Activated T-cell treated with anti-CD3 and anti-CD28 coated beads for 4 hours (primary cell): Measurements from ENCODE around the gene INO80E.
A peak's percentile ranks its signal among the peaks of the same experiment; 100 is the strongest.
"Not testable (repeated sequence)": the region's sequence is repeated elsewhere in the genome, so short reads cannot be mapped to it uniquely, and the experiment has no call there.

Experiments
- DNase-seq: peaks from one replicate; pipeline ENCODE4 v3.0.0-alpha.2; 2020

Gene INO80E

DNA sequence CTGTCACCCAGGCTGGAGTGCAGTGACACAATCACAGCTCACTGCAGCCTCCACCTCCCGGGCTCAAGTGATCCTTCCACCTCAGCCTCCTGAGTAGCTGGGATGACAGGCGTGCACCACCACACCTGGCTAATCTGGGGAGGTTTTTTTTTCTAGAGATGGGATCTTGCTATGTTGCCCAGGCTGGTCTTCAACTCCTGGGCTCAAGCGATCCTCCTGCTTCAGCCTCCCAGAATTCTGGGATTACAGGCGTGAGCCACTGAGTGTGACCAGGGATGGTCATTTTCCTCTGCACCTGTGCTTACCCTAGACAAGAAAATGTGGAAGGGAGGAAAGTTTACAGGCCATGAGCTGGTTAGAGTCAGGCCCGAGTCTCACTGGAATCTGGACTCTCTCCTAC lies 44.6 kb downstream of the INO80E start:
- DNase-seq = not testable (repeated sequence)

DNA sequence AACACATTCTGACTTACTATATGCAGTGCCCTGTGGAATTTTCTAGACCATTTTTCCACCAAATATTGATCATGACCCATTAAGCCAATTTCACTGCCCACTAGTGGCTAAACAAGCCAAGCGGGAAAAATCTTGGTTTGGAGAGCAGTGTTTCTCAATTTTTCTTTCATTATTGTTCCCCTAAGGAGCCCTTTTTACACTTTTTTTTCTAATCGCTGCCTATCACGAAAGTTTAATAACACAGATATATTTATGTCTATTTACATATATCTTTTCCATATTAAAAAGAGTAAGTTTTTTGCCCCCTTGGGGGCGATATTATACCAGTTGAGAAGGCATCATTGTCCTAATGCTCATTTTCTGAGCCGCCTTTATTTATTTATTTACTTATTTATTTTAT lies 45.8 kb downstream of the INO80E start:
- DNase-seq = no peak

DNA sequence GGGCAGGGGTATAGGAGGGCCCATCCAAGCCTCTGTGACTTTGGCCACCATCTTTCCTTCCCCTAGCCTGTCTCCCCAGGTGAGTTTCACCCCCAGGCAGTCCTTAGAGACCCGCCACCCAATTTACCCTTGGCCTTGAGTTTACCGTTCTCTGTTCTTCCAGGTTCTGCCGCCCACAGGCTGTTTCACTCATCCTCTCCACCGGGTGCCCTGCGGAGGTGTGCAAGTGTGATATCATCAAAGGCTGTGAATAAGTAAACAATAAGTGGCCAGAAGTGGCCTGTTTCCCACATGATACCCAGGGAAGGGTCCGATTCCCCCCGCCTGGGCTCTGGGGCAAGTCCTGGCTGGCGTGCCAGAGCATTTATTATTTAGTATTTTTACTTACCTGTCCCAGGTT lies 50.1 kb downstream of the INO80E start:
- DNase-seq = no peak

DNA sequence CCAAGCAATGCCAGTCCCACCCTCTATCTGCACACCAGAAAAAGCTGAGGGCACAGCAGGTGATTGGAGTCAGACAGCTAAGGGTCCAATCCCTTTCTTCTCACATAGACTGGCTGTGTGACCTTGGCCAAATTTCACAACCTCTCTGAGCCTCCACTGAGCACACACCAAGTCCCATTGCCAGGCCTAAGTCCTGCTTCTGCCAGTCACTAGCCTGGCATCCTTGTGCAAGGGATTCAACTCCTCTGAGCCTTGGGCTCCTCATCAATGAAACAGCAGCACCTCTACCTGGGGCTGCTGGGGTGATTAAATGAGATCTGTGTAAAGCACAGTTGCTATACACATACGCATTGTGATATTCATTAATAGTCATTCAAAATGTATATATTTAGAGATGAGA lies 50.5 kb downstream of the INO80E start:
- no peak for DNase-seq

DNA sequence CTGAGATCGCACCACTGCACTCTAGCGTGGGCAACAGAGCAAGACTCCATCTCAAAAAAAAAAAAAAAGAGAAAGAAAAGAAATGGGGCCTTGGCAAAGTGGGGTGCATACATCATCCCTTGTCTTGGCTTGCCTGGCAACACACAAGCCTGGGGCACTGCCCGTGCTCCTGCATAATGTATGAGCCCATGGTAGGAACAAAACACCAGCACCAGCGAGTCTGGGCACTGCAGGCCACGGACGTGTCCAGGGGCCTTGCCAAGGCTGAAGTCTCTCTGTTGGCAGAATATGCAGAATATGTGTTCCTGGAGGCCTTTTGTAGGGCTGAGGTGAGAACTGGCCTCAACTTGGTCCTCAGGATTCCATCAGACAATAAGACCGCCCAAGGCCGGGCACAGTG lies 53.8 kb downstream of the INO80E start:
- DNase-seq = no peak

DNA sequence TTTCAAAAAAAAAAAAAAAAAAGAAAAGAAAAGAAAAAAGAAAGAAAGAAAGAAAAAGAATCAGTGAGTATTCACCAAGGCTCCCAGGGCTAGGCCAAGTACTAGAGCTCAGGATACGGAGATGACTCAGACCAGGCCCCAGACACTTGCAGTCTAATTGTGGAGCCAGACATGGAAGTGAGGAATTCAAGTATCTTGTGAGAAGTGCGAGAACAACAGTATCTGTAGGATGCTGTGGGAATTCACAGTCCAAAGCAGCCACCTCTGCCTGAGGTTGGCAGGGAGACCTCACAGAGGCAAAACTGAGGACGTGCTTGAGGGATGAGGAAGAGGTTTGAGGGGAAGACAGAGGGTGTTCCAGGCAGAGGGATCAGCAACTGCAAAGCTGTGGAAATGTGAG lies 55.5 kb downstream of the INO80E start:
- no peak for DNase-seq

DNA sequence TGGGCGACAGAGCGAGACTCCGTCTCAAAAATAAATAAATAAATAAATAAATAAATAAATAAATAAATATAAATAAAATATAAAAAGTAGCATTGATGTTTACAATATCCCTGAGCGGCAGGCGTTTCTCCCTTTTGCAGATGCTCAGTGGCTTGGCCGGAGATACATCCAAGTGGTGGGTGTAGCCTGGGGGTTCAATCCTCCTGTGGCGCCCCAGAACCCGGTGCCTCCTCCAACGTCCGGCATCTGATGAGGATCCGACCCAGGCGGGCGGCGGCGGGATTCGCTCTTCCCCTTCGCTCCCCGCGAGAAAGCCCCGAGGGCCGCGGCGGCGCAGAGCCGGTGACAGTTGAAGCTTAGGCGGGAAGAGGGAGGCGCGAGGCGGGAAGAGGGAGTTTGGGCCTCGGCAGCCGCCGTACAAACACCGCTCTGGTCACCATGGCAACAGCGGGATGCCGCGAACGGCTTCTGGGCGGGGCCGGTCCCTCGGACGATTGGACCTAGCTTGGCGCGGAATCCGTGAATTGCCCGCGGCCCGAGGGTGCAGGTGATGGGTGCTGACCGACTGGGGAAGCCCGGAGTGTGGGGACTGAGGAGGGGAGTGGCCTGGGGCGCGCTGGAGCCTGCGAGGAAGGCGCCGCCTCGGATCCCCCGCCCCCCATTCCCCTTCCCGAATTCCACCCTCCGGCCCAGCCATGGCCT lies 56.8 kb downstream of the INO80E start:
- DNase-seq = peak; percentile 87

DNA sequence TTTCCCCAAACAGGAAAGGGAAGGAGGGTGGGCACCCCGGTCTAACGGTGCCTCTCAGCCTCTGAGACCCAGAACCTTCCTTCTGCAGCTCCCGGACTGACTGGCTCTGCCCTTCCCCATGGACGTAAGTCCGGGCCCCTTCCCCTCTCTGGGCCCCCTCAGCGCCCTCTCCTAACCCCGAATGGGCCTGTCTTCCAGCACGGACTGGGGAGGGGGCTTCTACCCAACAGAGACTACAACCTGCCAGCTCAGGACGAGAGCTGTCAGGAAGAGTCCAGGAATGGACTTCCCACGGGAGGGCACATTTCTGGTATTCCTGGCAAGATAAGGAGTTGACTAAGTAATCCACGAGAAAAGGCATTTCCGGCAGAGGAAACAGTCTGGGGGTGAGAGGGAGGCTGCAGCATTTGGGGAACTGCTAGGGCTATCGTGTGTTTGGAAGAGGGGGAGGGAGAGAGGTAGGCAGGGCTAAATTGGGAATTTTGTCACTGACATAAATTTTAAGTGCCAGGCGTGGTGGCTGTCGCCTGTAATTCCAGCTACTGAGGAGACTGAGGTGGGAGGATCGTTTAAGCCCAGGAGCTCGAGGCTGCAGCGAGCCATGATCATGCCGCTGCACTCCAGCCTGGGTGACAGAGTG lies 57.5 kb downstream of the INO80E start:
- DNase-seq = no peak

DNA sequence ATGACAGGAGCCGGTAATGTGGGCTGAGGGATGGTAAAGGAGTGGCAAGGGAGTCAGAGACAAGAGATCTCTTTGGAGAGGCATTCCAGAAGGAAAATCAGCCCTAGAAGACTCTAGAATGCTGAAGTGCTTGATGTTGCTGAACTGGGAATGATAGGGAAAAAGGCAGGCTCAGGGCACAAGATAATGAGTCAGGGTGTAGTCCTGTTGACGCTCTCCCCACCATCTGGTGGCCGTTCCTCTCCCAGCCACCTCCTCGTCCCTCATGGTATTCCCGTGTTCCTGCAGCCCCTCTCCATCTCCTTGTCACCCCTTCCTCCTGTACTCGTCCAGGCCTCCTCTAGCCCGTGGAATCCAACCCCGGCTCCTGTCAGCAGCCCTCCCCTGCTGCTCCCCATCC lies 58.4 kb downstream of the INO80E start:
- DNase-seq = no peak

DNA sequence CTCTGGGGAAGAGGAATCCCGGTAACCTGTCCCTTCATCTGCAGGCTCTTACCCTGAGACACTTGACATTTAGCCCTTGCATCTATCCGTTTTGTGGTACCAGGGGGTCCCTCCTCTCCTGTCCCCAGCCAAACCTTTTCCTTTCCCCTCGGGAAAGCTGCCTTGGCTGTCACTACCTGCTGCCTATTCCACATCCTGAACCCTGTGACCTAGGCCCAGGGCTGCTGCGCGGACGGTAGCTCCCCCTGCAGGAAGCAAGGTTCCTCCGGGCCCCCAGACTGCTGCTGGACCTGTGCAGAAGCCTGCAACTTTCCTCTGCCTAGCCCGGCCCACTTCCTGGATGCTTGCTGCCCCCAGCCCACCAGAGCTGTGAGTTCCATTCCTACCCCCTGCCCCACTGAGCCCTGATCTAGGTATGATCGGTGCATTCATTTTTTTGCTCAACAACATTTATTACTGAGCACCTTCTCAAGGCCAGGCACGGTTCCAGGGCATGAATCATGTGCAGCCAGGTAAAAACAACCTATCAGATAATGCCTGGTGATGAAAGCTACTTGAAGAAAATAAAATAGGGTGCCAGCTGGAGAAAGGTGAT lies 59.0 kb downstream of the INO80E start:
- DNase-seq = no peak
